MCF 10A (cell line): ENCODE measurements around the gene RBM39. TPM values are rescaled to one million over a fixed set of nuclear protein-coding genes. Genes with fewer than 3 reads are reported as not detected.
A peak's percentile ranks its signal among the peaks of the same experiment; 100 is the strongest.

Experiments
- BruUV-seq: library from RNA; stranded (reverse); fragments of 400-500 nt; replicated peaks from 2 replicates; lab custom pipeline; 2021; lab: Mats Ljungman, UMichigan
- CTCF ChIA-PET: fragments of 300-600 bp; sonication (Branson Sonifier 250); formaldehyde crosslinking; extraction: SDS; loops from one replicate; lab custom pipeline; 2021; ENCODE audit warnings: antibody characterized with exemption, inconsistent platforms; lab: Yijun Ruan, JAX
- POLR2A ChIA-PET: fragments of 300-600, 350-650 bp; sonication (Branson Sonifier 250); formaldehyde crosslinking; extraction: SDS; loops from one replicate; lab custom pipeline; 2020; ENCODE audit warnings: antibody characterized with exemption, inconsistent platforms; lab: Yijun Ruan, JAX
- DNase-seq: peaks from one replicate; pipeline ENCODE4 v3.0.0-alpha.2; 2018; ENCODE audit not compliant: unreplicated experiment
- H3K27ac Mint-ChIP-seq: one replicate; pipeline ENCODE4 v1.8.0; 2022; ENCODE audit warnings: mild to moderate bottlenecking, low read depth, mixed read lengths; ENCODE audit not compliant: unreplicated experiment
- H3K27me3 Mint-ChIP-seq: one replicate; pipeline ENCODE4 v1.8.0; 2022; ENCODE audit warnings: mixed read lengths; ENCODE audit not compliant: insufficient read depth, unreplicated experiment
- H3K36me3 Mint-ChIP-seq: one replicate; pipeline ENCODE4 v1.8.0; 2022; ENCODE audit warnings: mild to moderate bottlenecking, moderate library complexity, mixed read lengths; ENCODE audit not compliant: insufficient read depth, unreplicated experiment
- H3K4me1 Mint-ChIP-seq: one replicate; pipeline ENCODE4 v1.8.0; 2022; ENCODE audit warnings: mixed read lengths; ENCODE audit not compliant: insufficient read depth, unreplicated experiment
- H3K4me3 Mint-ChIP-seq: one replicate; pipeline ENCODE4 v1.8.0; 2022; ENCODE audit warnings: mild to moderate bottlenecking, moderate library complexity, mixed read lengths; ENCODE audit not compliant: unreplicated experiment
- H3K9me3 Mint-ChIP-seq: one replicate; pipeline ENCODE4 v1.8.0; 2022; ENCODE audit warnings: mixed read lengths; ENCODE audit not compliant: unreplicated experiment
- CTCF ChIP-seq: fragments of 200-600 bp; IDR thresholded peaks from one replicate; pipeline ENCODE4 v1.8.0; 2022; ENCODE audit warnings: antibody characterized with exemption, mild to moderate bottlenecking; ENCODE audit not compliant: unreplicated experiment
- intact Hi-C: fragments of 100-400 bp; cut with micrococcal nuclease; formaldehyde crosslinking; loops from 2 replicates; pipeline ENCODE4 v1.14.1; 2022
- total RNA-seq: library from RNA; stranded (reverse); gene quantifications from 2 replicates; pipeline ENCODE4 v1.2.3, GENCODE V29; 2022

RBM39 gene
- total RNA-seq, 1 experiment from 2014 or later = 438 TPM

DNA sequence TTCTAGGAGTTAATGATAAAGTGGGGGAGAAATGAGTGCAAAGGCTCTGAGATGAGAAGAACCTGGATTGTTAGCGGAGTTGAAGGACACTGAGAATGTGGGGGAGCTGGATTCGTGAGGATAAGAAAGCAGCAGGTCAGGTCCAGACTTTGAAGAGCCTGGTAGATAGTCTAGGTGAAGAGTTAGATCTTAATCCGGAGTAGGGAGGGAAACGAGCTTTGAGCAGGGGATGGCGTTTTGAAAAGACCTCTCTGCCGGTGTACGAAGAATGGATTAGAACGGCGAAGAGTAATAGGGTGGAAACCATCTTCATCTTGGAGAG, 29.3 kb upstream of the RBM39 start:
- no peaks in the 10 kb centered on the region for H3K9me3 Mint-ChIP-seq
- BruUV-seq = TSS peak; percentile 82
- H3K4me1 Mint-ChIP-seq = peaks cover 45% of the 10 kb centered on the region
- TF ChIP-seq CTCF = no peak
- no peak for DNase-seq
- H3K27ac Mint-ChIP-seq = peak overlapping the region; percentile 97
- CTCF ChIA-PET = interaction anchor here (0.6 to 5.0 kb wide), 5 partner anchors 28 to 1674 kb away, joined by 3 to 49 read pairs (median 5); partner anchors contain the start of gene RBM39
- peaks cover 13% of the 10 kb centered on the region for H3K36me3 Mint-ChIP-seq
- peak overlapping the region; percentile 91 for H3K4me3 Mint-ChIP-seq
- POLR2A ChIA-PET = interaction anchor here (0.6 to 12.5 kb wide), 30 partner anchors 10 to 624 kb away, joined by 3 to 617 read pairs (median 4); partner anchors contain the start of genes CPNE1, NFS1, RBM12 and RBM39
- no peaks in the 10 kb centered on the region for H3K27me3 Mint-ChIP-seq
- intact Hi-C loops = no loop called here

- Mint-ChIP-seq H3K4me3 (peak overlapping the region; percentile 11), H3K27ac (peak overlapping the region; percentile 69), H3K4me1 (peaks cover 37% of the 10 kb centered on the region), H3K27me3 (no peaks in the 10 kb centered on the region), H3K36me3 (peaks cover 3% of the 10 kb centered on the region), H3K9me3 (no peaks in the 10 kb centered on the region)
- BruUV-seq = no TSS peak
- peak; percentile 99 for DNase-seq
- no peak for TF ChIP-seq CTCF
- ChIA-PET CTCF (interaction anchor here (0.6 to 5.0 kb wide), 8 partner anchors 13 to 185 kb away, joined by 3 to 49 read pairs (median 4); partner anchors contain the start of genes RBM39 and SCAND1), POLR2A (interaction anchor here (0.7 to 12.5 kb wide), 26 partner anchors 11 to 317 kb away, joined by 3 to 617 read pairs (median 4); partner anchors contain the start of genes CEP250, NFS1, RBM39 and ROMO1)
- intact Hi-C loops = loop anchor here (1.0 kb wide), 2 partner anchors 27 to 115 kb away; partner anchors contain the start of gene RBM39
Measured at GRCh38 chr20:35768731-35769664, 26.9 kb upstream of the RBM39 start.

- ChIA-PET POLR2A (interaction anchor here (0.9 to 12.5 kb wide), 15 partner anchors 9 to 318 kb away, joined by 4 to 617 read pairs (median 6); partner anchors contain the start of genes NFS1, RBM39, ROMO1 and SCAND1), CTCF (interaction anchor here (1.1 to 5.0 kb wide), 2 partner anchors 24 to 118 kb away, joined by 4 to 49 read pairs; partner anchors contain the start of gene RBM39)
- DNase-seq = no peak
- no peak for TF ChIP-seq CTCF
- H3K4me1 Mint-ChIP-seq = peaks cover 27% of the 10 kb centered on the region
- peak overlapping the region; percentile 19 for H3K27ac Mint-ChIP-seq
- no peaks in the 10 kb centered on the region for H3K27me3 Mint-ChIP-seq
- no peak overlapping the region for H3K4me3 Mint-ChIP-seq
- intact Hi-C loops = no loop called here
- H3K36me3 Mint-ChIP-seq = no peaks in the 10 kb centered on the region
- no peaks in the 10 kb centered on the region for H3K9me3 Mint-ChIP-seq
- BruUV-seq = no TSS peak
Measured at GRCh38 chr20:35767683-35768481, 25.8 kb upstream of the RBM39 start.
